CD4-positive, alpha-beta T cell treated with Interleukin-2 at 100 ng/mL for 4 hours (primary cell): Measurements from ENCODE around the gene DNAI1.
"Not testable (repeated sequence)": the region's sequence is repeated elsewhere in the genome, so short reads cannot be mapped to it uniquely, and the experiment has no call there.

Source experiments
- DNase-seq: peaks from one replicate; pipeline ENCODE4 v3.0.0-alpha.2; 2020; ENCODE audit warnings: low spot score

DNAI1 gene

GRCh38 chr9:34458013-34458958 lies at the start of gene DNAI1, which contains the start of gene FAM219A:
Gene DNAI1, plus strand, starts transcription at chr9:34458805. Its CDS starts 201 bp downstream, at chr9:34459006.
Gene FAM219A, minus strand, starts transcription at chr9:34458570. Its CDS starts 307 bp downstream, at chr9:34458263.
- peak; percentile 99 for DNase-seq

GRCh38 chr9:34409154-34409553 lies 49.5 kb upstream of the DNAI1 start:
- DNase-seq = no peak

GRCh38 chr9:34412336-34412735 lies 46.3 kb upstream of the DNAI1 start:
- no peak for DNase-seq

GRCh38 chr9:34413231-34413852 lies 45.3 kb upstream of the DNAI1 start:
- peak; percentile 15 for DNase-seq

GRCh38 chr9:34417734-34418133 lies 40.9 kb upstream of the DNAI1 start:
- DNase-seq = no peak

GRCh38 chr9:34419716-34420504 lies 38.7 kb upstream of the DNAI1 start:
- DNase-seq = no peak

- DNase-seq = no peak
Observed at GRCh38 chr9:34426347-34427074, 32.1 kb upstream of the DNAI1 start.

- no peak for DNase-seq
Observed at GRCh38 chr9:34428325-34428958, 30.2 kb upstream of the DNAI1 start.

- peak; percentile 3 for DNase-seq
Observed at GRCh38 chr9:34430843-34431437, 27.7 kb upstream of the DNAI1 start.

- DNase-seq = no peak
Observed at GRCh38 chr9:34431667-34432066, 26.9 kb upstream of the DNAI1 start.

- peak; percentile 74 for DNase-seq
Observed at GRCh38 chr9:34437006-34437925, 21.3 kb upstream of the DNAI1 start.

GRCh38 chr9:34437926-34438307 lies 20.7 kb upstream of the DNAI1 start:
- DNase-seq = not testable (repeated sequence)

- not testable (repeated sequence) for DNase-seq
Observed at GRCh38 chr9:34438465-34438864, 20.1 kb upstream of the DNAI1 start.

GRCh38 chr9:34440017-34440416 lies 18.6 kb upstream of the DNAI1 start:
- DNase-seq = no peak

GRCh38 chr9:34442770-34443169 lies 15.8 kb upstream of the DNAI1 start:
- no peak for DNase-seq

GRCh38 chr9:34443533-34443932 lies 15.1 kb upstream of the DNAI1 start:
- no peak for DNase-seq

GRCh38 chr9:34443976-34444375 lies 14.6 kb upstream of the DNAI1 start:
- DNase-seq = no peak

- DNase-seq = no peak
Observed at GRCh38 chr9:34446468-34446891, 12.1 kb upstream of the DNAI1 start.

GRCh38 chr9:34446951-34447350 lies 11.7 kb upstream of the DNAI1 start:
- no peak for DNase-seq

GRCh38 chr9:34450644-34451043 lies 8.0 kb upstream of the DNAI1 start:
- DNase-seq = no peak
